Measurements from ENCODE around the gene PPP1R8. TPM values are rescaled to one million over a fixed set of nuclear protein-coding genes. Genes with fewer than 3 reads are reported as not detected.

PPP1R8 gene
- total RNA-seq, 1 donor from 2014 or later = 27.4 TPM

GRCh38 chr1:27858072-27858948 is 27.7 kb downstream of the PPP1R8 start:
- H3K4me3 ChIP-seq (ENCODE audit: low read depth, low read length) = peak overlapping the region; percentile 20
- DNase-seq (ENCODE audit: low read depth) = peak; percentile 25
- TF ChIP-seq CTCF (conservative IDR thresholded peaks at IDR 0.05; ENCODE audit: low read depth, low read length) = peak; percentile 99

GRCh38 chr1:27858949-27859576 is 28.5 kb downstream of the PPP1R8 start:
- no peak for DNase-seq (ENCODE audit: low read depth)
- TF ChIP-seq CTCF (conservative IDR thresholded peaks at IDR 0.05; ENCODE audit: low read depth, low read length) = no peak
- H3K4me3 ChIP-seq (ENCODE audit: low read depth, low read length) = no peak overlapping the region

GRCh38 chr1:27861436-27861835 is 30.9 kb downstream of the PPP1R8 start:
- no peak for DNase-seq (ENCODE audit: low read depth)
- TF ChIP-seq CTCF (conservative IDR thresholded peaks at IDR 0.05; ENCODE audit: low read depth, low read length) = no peak
- no peak overlapping the region for H3K4me3 ChIP-seq (ENCODE audit: low read depth, low read length)

GRCh38 chr1:27862004-27862403 is 31.4 kb downstream of the PPP1R8 start:
- TF ChIP-seq CTCF (conservative IDR thresholded peaks at IDR 0.05; ENCODE audit: low read depth, low read length) = no peak

GRCh38 chr1:27862671-27863537 is 32.3 kb downstream of the PPP1R8 start:
- TF ChIP-seq CTCF (conservative IDR thresholded peaks at IDR 0.05; ENCODE audit: low read depth, low read length) = no peak
- no peak overlapping the region for H3K4me3 ChIP-seq (ENCODE audit: low read depth, low read length)
- DNase-seq (ENCODE audit: low read depth) = peak; percentile 98

More at GRCh38 chr1:27862004-27862403, 31.4 kb downstream of the PPP1R8 start:
- no peak for DNase-seq (ENCODE audit: low read depth)
- no peak overlapping the region for H3K4me3 ChIP-seq (ENCODE audit: low read depth, low read length)

GRCh38 chr1:27863538-27863915 is 32.9 kb downstream of the PPP1R8 start:
- no peak overlapping the region for H3K4me3 ChIP-seq (ENCODE audit: low read depth, low read length)
- DNase-seq (ENCODE audit: low read depth) = no peak
- no peak for TF ChIP-seq CTCF (conservative IDR thresholded peaks at IDR 0.05; ENCODE audit: low read depth, low read length)
